HepG2 (cell line): Measurements from ENCODE around the gene CDK1. TPM values are rescaled to one million over a fixed set of nuclear protein-coding genes. Genes with fewer than 3 reads are reported as not detected.

Source experiments
- AKNA ChIP-seq: sonication (generic); formaldehyde crosslinking; IDR thresholded peaks from 2 replicates; pipeline ENCODE4 v1.4.0; 2020; ENCODE audit warnings: missing genetic modification reagents, borderline replicate concordance
- BCLAF1 ChIP-seq: fragments of 450-650 bp; IDR thresholded peaks from 2 replicates; pipeline ENCODE4 v1.6.1; 2017; ENCODE audit warnings: mild to moderate bottlenecking
- CEBPG ChIP-seq: IDR thresholded peaks from 2 replicates; pipeline ENCODE4 v1.6.1; 2016
- DR1 ChIP-seq: sonication (generic); formaldehyde crosslinking; IDR thresholded peaks from 2 replicates; pipeline ENCODE4 v1.8.0; 2021; ENCODE audit warnings: mild to moderate bottlenecking, missing genetic modification reagents, inconsistent platforms
- GABPA ChIP-seq, 2 experiments: IDR thresholded peaks; 2 replicates each; pipeline ENCODE4 v1.6.1; 2011 to 2016; ENCODE audit warnings: low read depth in 2 of 2, low read length in 1 of 2, missing biosample characterization in 1 of 2, missing genetic modification characterization in 1 of 2
- JUN ChIP-seq: sonication (generic); formaldehyde crosslinking; IDR thresholded peaks from 2 replicates; pipeline ENCODE4 v1.4.0; 2020; ENCODE audit warnings: mild to moderate bottlenecking, missing genetic modification reagents
- PRDM4 ChIP-seq: sonication (generic); formaldehyde crosslinking; IDR thresholded peaks from 2 replicates; pipeline ENCODE4 v1.9.0; 2021; ENCODE audit warnings: missing genetic modification reagents, borderline replicate concordance
- REL ChIP-seq: sonication (generic); formaldehyde crosslinking; conservative IDR thresholded peaks from 2 replicates; pipeline ENCODE4 v1.8.0; 2022; ENCODE audit warnings: mild to moderate bottlenecking, missing genetic modification reagents, moderate library complexity
- SMAD3 ChIP-seq: sonication (generic); formaldehyde crosslinking; IDR thresholded peaks from 2 replicates; pipeline ENCODE4 v1.4.0; 2020; ENCODE audit warnings: missing genetic modification reagents
- SNAPC4 ChIP-seq: sonication (generic); formaldehyde crosslinking; IDR thresholded peaks from 2 replicates; pipeline ENCODE4 v1.4.0; 2020; ENCODE audit warnings: mild to moderate bottlenecking, missing genetic modification reagents
- ZNF17 ChIP-seq: sonication (generic); formaldehyde crosslinking; IDR thresholded peaks from 2 replicates; pipeline ENCODE4 v1.5.0; 2020; ENCODE audit warnings: mild to moderate bottlenecking, missing genetic modification reagents
- ZNF703 ChIP-seq: sonication (generic); formaldehyde crosslinking; IDR thresholded peaks from 2 replicates; pipeline ENCODE4 v1.5.1; 2020; ENCODE audit warnings: missing genetic modification reagents, mild to moderate bottlenecking, moderate library complexity, borderline replicate concordance
- polyA plus RNA-seq, 8 experiments: library from polyadenylated mRNA; depleted of rRNA in 3 of 8; stranded (reverse) in 7 of 8; unstranded in 1 of 8; fragments of >200 nt; fragmentation: Illumina TruSeq in 4 of 8; extraction: Trizol in 4 of 8; gene quantifications; 2 replicates each; pipeline versions ENCODE4 v1.2.1 to v1.2.3, GENCODE V29; 2011 to 2016; ENCODE audit warnings: low read depth in 4 of 8, missing spikeins in 1 of 8, mixed read lengths in 1 of 8; ENCODE audit not compliant: insufficient read depth in 1 of 8
- total RNA-seq, 5 experiments: library from RNA; depleted of rRNA; stranded (reverse); fragments of >200 nt; fragmentation: Illumina TruSeq; extraction: Trizol; gene quantifications; 2 replicates each; pipeline ENCODE4 v1.2.3, GENCODE V29; 2016; ENCODE audit warnings: low read depth in 1 of 5

The CDK1 gene
- total and polyA plus RNA-seq, 2 of the 13 experiments (the other 11 are each of a cell fraction or from before 2014, with no cell fraction given), result 42.6 to 132 TPM

GRCh38 chr10:60778214-60778970 is at the start of gene CDK1 (continued):
- TF ChIP-seq CEBPG (CRISPR knock-in tag) (0 out of 2 replicates have a peak, but pooled peaks have one; percentile 4), JUN (CRISPR knock-in tag) (no peak), ZNF703 (no peak), SNAPC4 (no peak), AKNA (CRISPR knock-in tag) (0 out of 2 replicates have a peak, but pooled peaks have one; percentile 12), DR1 (CRISPR knock-in tag) (peak; percentile 44; the same call in 1 of the 2 replicates), ZNF17 (CRISPR knock-in tag) (no peak), PRDM4 (CRISPR knock-in tag) (no peak), GABPA (IDR thresholded peaks at IDR 0.05; ENCODE audit: low read depth, low read length) (no peak), GABPA (CRISPR knock-in tag; IDR thresholded peaks at IDR 0.05; ENCODE audit: low read depth) (no peak), REL (peak; percentile 85), SMAD3 (CRISPR knock-in tag) (0 out of 2 replicates have a peak, but pooled peaks have one; percentile 26), BCLAF1 (no peak)
